CD4-positive, alpha-beta memory T cell (primary cell): ENCODE measurements around the gene SPAM1. TPM values are rescaled to one million over a fixed set of nuclear protein-coding genes. Genes with fewer than 3 reads are reported as not detected.

Source experiments
- CTCF ChIA-PET: fragments of 350-600 bp; sonication (Branson Sonifier 250); formaldehyde crosslinking; loops from one replicate; lab custom pipeline; 2021; ENCODE audit warnings: inconsistent platforms; ENCODE audit not compliant: partially characterized antibody; lab: Charles Lee
- POLR2A ChIA-PET: fragments of 350-600 bp; sonication (Branson Sonifier 250); formaldehyde crosslinking; loops from one replicate; lab custom pipeline; 2021; ENCODE audit not compliant: partially characterized antibody; lab: Charles Lee
- DNase-seq, 5 donors: peaks; one replicate each; pipeline versions ENCODE4 v3.0.0 to v3.0.0-alpha.2; 2020 to 2022; ENCODE audit warnings: mixed read lengths in 1 of 5
- H3K27ac ChIP-seq: one replicate; pipeline ENCODE4 v1.7.0; 2013; ENCODE audit warnings: low read depth, low read length
- H3K27me3 ChIP-seq: 2 replicates; pipeline ENCODE4 v1.7.0; 2013; ENCODE audit warnings: mild to moderate bottlenecking, low read length, moderate library complexity; ENCODE audit not compliant: insufficient read depth
- H3K36me3 ChIP-seq: 2 replicates; pipeline ENCODE4 v1.7.0; 2013; ENCODE audit warnings: mild to moderate bottlenecking, low read length, moderate library complexity; ENCODE audit not compliant: insufficient read depth
- H3K4me1 ChIP-seq: 2 replicates; pipeline ENCODE4 v1.7.0; 2013; ENCODE audit warnings: mild to moderate bottlenecking, low read length, moderate library complexity; ENCODE audit not compliant: insufficient read depth
- H3K4me3 ChIP-seq, 2 donors: one replicate each; pipeline ENCODE4 v1.7.0; 2013; ENCODE audit warnings: low read length in 2 of 2, mild to moderate bottlenecking in 1 of 2
- H3K9me3 ChIP-seq, 2 donors: one replicate each; pipeline ENCODE4 v1.7.0; 2013; ENCODE audit warnings: low read length in 2 of 2, control low read depth in 1 of 2; ENCODE audit not compliant: control insufficient read depth in 1 of 2
- H3K27ac Mint-ChIP-seq, 7 donors: one replicate each; pipeline ENCODE4 v1.8.0; 2020 to 2021; ENCODE audit warnings: mixed read lengths in 7 of 7, mild to moderate bottlenecking in 6 of 7, inconsistent platforms in 3 of 7, moderate library complexity in 3 of 7
- H3K27me3 Mint-ChIP-seq, 2 donors: one replicate each; pipeline ENCODE4 v1.8.0; 2020 to 2021; ENCODE audit warnings: mixed read lengths in 2 of 2
- H3K36me3 Mint-ChIP-seq, 2 donors: one replicate each; pipeline ENCODE4 v1.8.0; 2020 to 2021; ENCODE audit warnings: mixed read lengths in 2 of 2, inconsistent platforms in 1 of 2, mild to moderate bottlenecking in 1 of 2
- H3K4me1 Mint-ChIP-seq, 4 donors: one replicate each; pipeline ENCODE4 v1.8.0; 2020 to 2021; ENCODE audit warnings: mixed read lengths in 4 of 4, mild to moderate bottlenecking in 1 of 4
- H3K4me3 Mint-ChIP-seq, 8 donors: one replicate each; pipeline ENCODE4 v1.8.0; 2020 to 2021; ENCODE audit warnings: mixed read lengths in 8 of 8, mild to moderate bottlenecking in 7 of 8, moderate library complexity in 6 of 8, inconsistent platforms in 3 of 8
- H3K9me3 Mint-ChIP-seq, 8 donors: one replicate each; pipeline ENCODE4 v1.8.0; 2020 to 2021; ENCODE audit warnings: mixed read lengths in 8 of 8, mild to moderate bottlenecking in 5 of 8, inconsistent platforms in 3 of 8, moderate library complexity in 1 of 8
- intact Hi-C: fragments of 100-400 bp; cut with micrococcal nuclease; formaldehyde crosslinking; loops from one replicate; pipeline ENCODE4 v1.15.1; 2023
- polyA plus RNA-seq, 2 donors: library from polyadenylated mRNA; unstranded; fragments of 300-500 nt; fragmentation: Illumina TruSeq; gene quantifications; one replicate each; pipeline ENCODE4 v1.2.3, GENCODE V29; 2021
- total RNA-seq, 2 experiments: library from RNA; stranded (reverse); gene quantifications; one replicate each; pipeline ENCODE4 v1.2.3, GENCODE V29; 2021

The SPAM1 gene
- total and polyA plus RNA-seq, 4 experiments from 2014 or later: not detected

GRCh38 chr7:123977081-123977480, 52.0 kb downstream of the SPAM1 start:
- intact Hi-C loops: no loop called here
- CTCF ChIA-PET: no interaction called here

DNA sequence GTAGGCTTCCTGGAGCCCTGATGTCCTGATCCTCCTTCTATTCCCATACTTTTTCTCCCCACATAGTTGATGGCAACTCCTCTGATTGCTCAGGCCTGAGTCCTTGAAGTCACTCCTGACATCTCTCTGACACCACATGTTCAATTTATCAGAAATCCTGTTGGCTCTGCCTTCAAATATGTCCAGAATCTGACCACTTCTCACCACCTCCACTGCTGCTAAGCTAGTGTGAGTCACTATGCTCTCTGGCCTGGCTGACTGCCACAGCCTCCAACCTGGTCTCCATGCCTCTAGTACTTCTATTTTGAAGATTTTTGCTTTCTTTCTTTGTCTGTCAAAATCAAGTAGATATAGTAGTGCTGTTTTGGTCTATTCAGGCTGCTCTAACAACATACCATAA, 54.8 kb downstream of the SPAM1 start:
- H3K4me1 Mint-ChIP-seq: no peaks in the 10 kb centered on the region
- Histone ChIP-seq H3K9me3 (no peaks in the 10 kb centered on the region), H3K4me1 (no peaks in the 10 kb centered on the region), H3K27me3 (no peaks in the 10 kb centered on the region), H3K27ac (no peak overlapping the region), H3K36me3 (no peaks in the 10 kb centered on the region), H3K4me3 (no peak overlapping the region)
- H3K27me3 Mint-ChIP-seq: peaks cover 0 to 2% of the 10 kb centered on the region in 2 donors
- H3K36me3 Mint-ChIP-seq: no peaks in the 10 kb centered on the region
- POLR2A ChIA-PET: no interaction called here
- CTCF ChIA-PET: no interaction called here
- H3K27ac Mint-ChIP-seq: no peak overlapping the region
- H3K9me3 Mint-ChIP-seq: peaks cover 0 to 5% (median 0%) of the 10 kb centered on the region in 8 donors
- intact Hi-C loops: no loop called here
- no peak overlapping the region for H3K4me3 Mint-ChIP-seq
- no peak for DNase-seq

More at GRCh38 chr7:123977081-123977480, 52.0 kb downstream of the SPAM1 start:
- peaks cover 0 to 2% of the 10 kb centered on the region in 2 donors for H3K27me3 Mint-ChIP-seq
- H3K9me3 ChIP-seq: no peaks in the 10 kb centered on the region
- POLR2A ChIA-PET: no interaction called here
- H3K9me3 Mint-ChIP-seq: peaks cover 0 to 2% (median 0%) of the 10 kb centered on the region in 8 donors
- no peaks in the 10 kb centered on the region for H3K36me3 ChIP-seq
- no peaks in the 10 kb centered on the region for H3K4me1 Mint-ChIP-seq
- H3K27ac ChIP-seq: no peak overlapping the region
- H3K4me3 ChIP-seq: no peak overlapping the region
- no peaks in the 10 kb centered on the region for H3K4me1 ChIP-seq
- no peak for DNase-seq
- no peaks in the 10 kb centered on the region for H3K36me3 Mint-ChIP-seq
- H3K27me3 ChIP-seq: no peaks in the 10 kb centered on the region
- H3K27ac Mint-ChIP-seq: no peak overlapping the region
- H3K4me3 Mint-ChIP-seq: no peak overlapping the region

GRCh38 chr7:123987445-123987844, 62.4 kb downstream of the SPAM1 start:
- peaks cover 0 to 4% (median 0%) of the 10 kb centered on the region in 8 donors for H3K9me3 Mint-ChIP-seq
- ChIA-PET CTCF (no interaction called here), POLR2A (no interaction called here)
- no peaks in the 10 kb centered on the region for H3K36me3 Mint-ChIP-seq
- Histone ChIP-seq H3K4me3 (no peak overlapping the region), H3K9me3 (no peaks in the 10 kb centered on the region), H3K27me3 (no peaks in the 10 kb centered on the region), H3K36me3 (no peaks in the 10 kb centered on the region), H3K4me1 (no peaks in the 10 kb centered on the region), H3K27ac (no peak overlapping the region)
- H3K4me3 Mint-ChIP-seq: no peak overlapping the region
- DNase-seq: no peak
- H3K27me3 Mint-ChIP-seq: no peaks in the 10 kb centered on the region
- intact Hi-C loops: no loop called here
- H3K4me1 Mint-ChIP-seq: no peaks in the 10 kb centered on the region
- H3K27ac Mint-ChIP-seq: no peak overlapping the region

DNA sequence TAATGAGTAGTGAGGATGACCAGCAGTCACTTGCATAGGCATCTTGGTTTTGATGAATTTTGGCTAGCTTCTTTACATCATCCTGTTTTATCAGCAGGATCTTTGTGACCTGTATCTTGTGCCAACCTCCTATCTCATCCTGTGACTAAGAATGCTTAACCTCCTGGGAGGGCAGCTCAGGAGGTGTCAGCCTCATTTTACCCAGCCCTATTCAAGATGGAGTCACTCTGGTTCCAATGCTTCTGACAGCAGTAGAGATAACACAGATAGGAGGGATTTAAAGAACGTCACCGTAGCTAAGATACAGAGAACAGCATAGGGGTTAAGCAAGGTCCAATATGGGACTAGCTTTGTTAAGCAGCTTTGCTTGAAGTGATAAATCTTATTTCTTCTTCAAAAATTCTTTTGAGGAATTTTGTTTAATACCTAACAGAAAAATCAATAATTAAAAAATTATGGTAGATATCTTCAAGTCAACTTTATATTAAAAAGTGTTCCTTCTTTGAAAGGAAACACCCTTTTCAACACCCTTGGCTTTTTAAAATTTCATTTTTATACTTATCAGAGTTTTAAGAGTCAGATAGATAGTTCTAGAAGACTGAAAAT, 68.0 kb downstream of the SPAM1 start:
- Histone ChIP-seq H3K9me3 (no peaks in the 10 kb centered on the region), H3K4me3 (no peak overlapping the region), H3K36me3 (no peaks in the 10 kb centered on the region), H3K27me3 (no peaks in the 10 kb centered on the region), H3K27ac (no peak overlapping the region), H3K4me1 (no peaks in the 10 kb centered on the region)
- Mint-ChIP-seq H3K4me1 (no peaks in the 10 kb centered on the region), H3K27me3 (no peaks in the 10 kb centered on the region), H3K9me3 (peaks cover 0 to 4% (median 0%) of the 10 kb centered on the region in 8 donors), H3K4me3 (no peak overlapping the region), H3K36me3 (no peaks in the 10 kb centered on the region), H3K27ac (no peak overlapping the region)
- ChIA-PET CTCF (no interaction called here), POLR2A (no interaction called here)
- intact Hi-C loops: no loop called here
- no peak for DNase-seq

- no peaks in the 10 kb centered on the region for H3K36me3 ChIP-seq
- Mint-ChIP-seq H3K27ac (no peak overlapping the region), H3K27me3 (no peaks in the 10 kb centered on the region), H3K4me3 (no peak overlapping the region), H3K4me1 (no peaks in the 10 kb centered on the region), H3K9me3 (peaks cover 0 to 4% (median 0%) of the 10 kb centered on the region in 8 donors), H3K36me3 (no peaks in the 10 kb centered on the region)
- no peaks in the 10 kb centered on the region for H3K27me3 ChIP-seq
- H3K27ac ChIP-seq: no peak overlapping the region
- no peak overlapping the region for H3K4me3 ChIP-seq
- ChIA-PET CTCF (no interaction called here), POLR2A (no interaction called here)
- no peaks in the 10 kb centered on the region for H3K4me1 ChIP-seq
- no peak for DNase-seq
- no peaks in the 10 kb centered on the region for H3K9me3 ChIP-seq
- intact Hi-C loops: no loop called here
Observed at GRCh38 chr7:123993996-123994395, 69.0 kb downstream of the SPAM1 start.

- Mint-ChIP-seq H3K4me3 (no peak overlapping the region), H3K9me3 (peaks cover 0 to 4% (median 0%) of the 10 kb centered on the region in 8 donors), H3K27ac (no peak overlapping the region), H3K27me3 (no peaks in the 10 kb centered on the region), H3K4me1 (no peaks in the 10 kb centered on the region), H3K36me3 (no peaks in the 10 kb centered on the region)
- Histone ChIP-seq H3K9me3 (no peaks in the 10 kb centered on the region), H3K36me3 (no peaks in the 10 kb centered on the region), H3K27ac (no peak overlapping the region), H3K4me3 (no peak overlapping the region), H3K4me1 (no peaks in the 10 kb centered on the region), H3K27me3 (no peaks in the 10 kb centered on the region)
- DNase-seq: no peak
- intact Hi-C loops: no loop called here
- CTCF ChIA-PET: no interaction called here
- POLR2A ChIA-PET: no interaction called here
Observed at GRCh38 chr7:123994449-123994848, 69.4 kb downstream of the SPAM1 start.

- H3K9me3 ChIP-seq: no peaks in the 10 kb centered on the region
- intact Hi-C loops: no loop called here
- no peaks in the 10 kb centered on the region for H3K27me3 ChIP-seq
- Mint-ChIP-seq H3K27ac (no peak overlapping the region), H3K36me3 (no peaks in the 10 kb centered on the region), H3K27me3 (no peaks in the 10 kb centered on the region), H3K4me3 (no peak overlapping the region), H3K9me3 (peaks cover 0 to 10% (median 0%) of the 10 kb centered on the region in 8 donors), H3K4me1 (no peaks in the 10 kb centered on the region)
- CTCF ChIA-PET: no interaction called here
- no peak overlapping the region for H3K27ac ChIP-seq
- H3K4me1 ChIP-seq: no peaks in the 10 kb centered on the region
- POLR2A ChIA-PET: no interaction called here
- no peak for DNase-seq
- H3K4me3 ChIP-seq: no peak overlapping the region
- no peaks in the 10 kb centered on the region for H3K36me3 ChIP-seq
Observed at GRCh38 chr7:123995617-123996326, 70.7 kb downstream of the SPAM1 start.
